ENCODE results near the gene CYP2D6. TPM values are rescaled to one million over a fixed set of nuclear protein-coding genes. Genes with fewer than 3 reads are reported as not detected.
"Not testable (repeated sequence)": the region's sequence is repeated elsewhere in the genome, so short reads cannot be mapped to it uniquely, and the experiment has no call there.

The CYP2D6 gene
- total RNA-seq, 1 donor from 2014 or later = 0.13 TPM

- no peak for DNase-seq (ENCODE audit: low read depth in 2 of 2)
These were observed 28.0 kb upstream of the CYP2D6 start for GRCh38 chr22:42158456-42159132.

DNA sequence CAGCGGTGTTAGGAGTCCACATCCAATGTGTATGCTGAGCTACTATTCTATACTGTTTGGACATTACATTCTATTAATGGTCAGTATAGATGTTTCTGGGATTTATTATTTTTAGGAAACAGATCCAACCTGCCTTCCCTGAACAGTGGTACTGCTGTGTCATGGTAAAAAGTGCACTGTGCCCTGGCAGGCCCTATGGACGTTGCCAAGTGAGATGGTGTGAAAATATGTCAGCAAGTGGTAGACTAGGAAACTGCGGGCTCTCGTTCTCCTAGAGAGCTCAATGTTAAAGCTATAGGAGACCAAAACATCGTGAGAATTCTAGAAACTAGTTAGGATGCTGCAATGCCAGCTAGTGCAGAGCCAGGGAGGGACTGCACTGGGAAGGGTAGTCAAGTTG is 26.0 kb upstream of the CYP2D6 start:
- no peak for DNase-seq (ENCODE audit: low read depth in 2 of 2)

- no peak for DNase-seq (ENCODE audit: low read depth in 2 of 2)
These were observed 25.5 kb upstream of the CYP2D6 start for GRCh38 chr22:42156121-42156520.

DNA sequence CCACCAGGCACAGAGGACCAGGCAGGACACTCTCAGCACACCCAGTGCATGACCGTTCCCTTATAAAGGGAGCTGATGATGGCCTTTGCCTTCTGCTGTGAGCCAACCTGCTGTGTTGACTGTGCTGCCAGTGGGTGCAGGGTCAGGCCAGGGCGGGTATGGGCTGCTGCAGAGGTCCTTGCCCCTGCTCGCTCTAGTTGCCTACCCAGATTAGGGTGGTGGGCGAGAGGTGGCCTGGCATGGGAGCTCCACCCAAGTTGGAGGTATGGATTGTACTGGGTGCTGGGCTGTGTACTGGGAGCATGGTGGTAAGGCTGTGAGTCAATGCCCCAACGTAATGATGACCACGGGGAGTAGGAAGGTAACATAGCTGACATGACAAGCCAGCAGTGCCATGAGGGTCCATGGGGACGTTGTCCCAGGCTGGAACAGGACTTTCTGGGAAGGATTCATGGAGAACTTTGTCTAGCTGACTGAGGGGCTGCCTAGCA is 24.5 kb upstream of the CYP2D6 start:
- DNase-seq (ENCODE audit: low read depth in 2 of 2) = no peak

DNA sequence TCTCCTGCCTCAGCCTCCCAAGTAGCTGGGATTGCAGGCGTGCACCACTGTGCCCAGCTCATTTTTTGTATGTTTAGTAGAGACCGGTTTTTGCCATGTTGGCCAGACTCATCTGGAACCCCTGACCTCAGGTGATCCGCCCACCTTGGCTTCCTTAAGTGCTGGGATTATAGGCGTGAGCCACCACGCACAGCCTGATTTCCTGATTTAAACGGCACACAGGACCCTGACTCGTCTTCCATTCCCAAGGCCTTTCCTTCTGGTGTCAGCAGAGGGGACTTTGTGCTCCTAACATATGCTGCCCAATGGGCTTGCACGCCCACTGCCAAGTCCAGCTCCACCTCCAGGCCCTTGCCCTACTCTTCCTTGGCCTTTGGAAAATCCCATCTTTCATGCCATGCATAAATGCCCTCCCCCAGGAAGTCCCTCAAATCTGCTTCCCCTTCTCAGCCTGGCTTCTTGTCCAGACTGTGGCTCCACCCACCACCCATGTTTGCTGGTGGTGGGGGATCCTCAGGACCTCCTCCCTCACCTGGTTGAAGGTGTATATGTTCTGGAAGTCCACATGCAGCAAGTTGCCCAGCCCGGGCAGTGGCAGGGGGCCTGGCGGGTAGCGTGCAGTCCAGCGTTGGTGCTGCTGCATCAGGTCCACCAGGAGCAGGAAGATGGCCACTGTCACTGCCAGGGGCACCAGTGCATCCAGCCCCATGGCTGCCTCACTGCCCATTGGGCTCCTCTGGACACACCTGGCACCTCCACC is 23.9 kb upstream of the CYP2D6 start:
- DNase-seq (ENCODE audit: low read depth in 2 of 2) = no peak

DNA sequence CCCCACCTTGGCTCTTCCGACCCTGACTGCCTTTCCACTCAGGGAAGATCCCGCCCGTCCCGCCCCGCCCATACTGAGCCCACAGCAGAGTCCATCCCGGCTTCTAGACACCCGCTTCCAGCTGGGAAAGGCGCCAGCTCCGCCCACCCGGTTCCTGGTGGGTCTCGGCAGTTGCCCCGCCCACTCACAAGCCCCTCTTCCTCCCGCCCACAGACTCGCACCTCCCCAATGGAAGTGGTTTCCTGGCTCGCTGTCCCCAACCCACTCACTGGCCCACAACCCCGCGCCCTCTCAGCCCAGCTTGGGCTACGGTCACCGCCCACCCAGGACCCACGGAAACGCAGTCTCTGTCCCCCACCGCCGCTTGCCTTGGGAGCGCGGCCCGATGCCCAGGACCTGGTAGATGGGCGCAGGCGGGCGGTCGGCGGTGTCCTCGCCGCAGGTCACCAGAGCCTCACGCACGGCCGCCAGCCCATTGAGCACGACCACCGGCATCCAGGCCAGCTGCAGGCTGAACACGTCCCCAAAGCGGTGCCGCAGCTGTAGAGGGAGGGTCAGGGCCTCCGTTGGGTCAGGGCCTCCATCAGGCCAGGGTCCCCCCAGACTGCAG is 22.2 kb upstream of the CYP2D6 start:
- DNase-seq (ENCODE audit: low read depth in 2 of 2) = no peak

DNA sequence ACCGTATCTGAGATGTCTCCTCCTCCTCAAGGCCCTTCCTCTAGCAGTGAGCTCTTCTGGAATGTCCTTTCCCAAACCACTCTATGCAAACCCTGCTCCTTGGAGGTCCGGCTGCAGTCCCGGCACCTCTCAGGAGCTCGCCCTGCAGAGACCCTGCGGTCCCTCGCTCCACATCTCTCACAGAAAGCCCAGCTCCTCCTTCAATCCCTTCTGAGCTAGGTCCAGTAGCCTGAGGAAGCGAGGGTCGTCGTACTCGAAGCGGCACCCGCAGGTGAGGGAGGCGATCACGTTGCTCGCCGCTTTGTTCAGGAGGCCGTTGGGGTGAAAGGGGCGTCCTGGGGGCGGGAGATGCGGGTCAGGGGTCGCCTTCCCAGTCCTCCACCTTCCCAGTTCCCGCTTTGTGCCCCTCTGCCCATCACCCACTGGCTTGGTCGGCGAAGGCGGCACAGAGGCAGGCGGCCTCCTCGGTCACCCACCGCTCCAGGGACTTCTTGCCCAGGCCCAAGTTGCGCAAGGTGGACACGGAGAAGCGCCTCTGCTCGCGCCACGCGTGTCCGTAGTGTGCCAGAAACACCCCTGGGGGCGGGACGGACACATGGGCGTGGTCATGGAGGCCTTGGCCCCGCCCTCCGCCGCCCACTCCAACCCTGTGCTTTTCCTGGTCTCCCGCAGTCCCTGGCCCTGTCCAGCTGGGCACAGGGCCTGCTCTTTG is 21.5 kb upstream of the CYP2D6 start:
- DNase-seq (ENCODE audit: low read depth in 2 of 2) = no peak

GRCh38 chr22:42150727-42151590 is 20.3 kb upstream of the CYP2D6 start:
- no peak for DNase-seq (ENCODE audit: low read depth in 2 of 2)

DNA sequence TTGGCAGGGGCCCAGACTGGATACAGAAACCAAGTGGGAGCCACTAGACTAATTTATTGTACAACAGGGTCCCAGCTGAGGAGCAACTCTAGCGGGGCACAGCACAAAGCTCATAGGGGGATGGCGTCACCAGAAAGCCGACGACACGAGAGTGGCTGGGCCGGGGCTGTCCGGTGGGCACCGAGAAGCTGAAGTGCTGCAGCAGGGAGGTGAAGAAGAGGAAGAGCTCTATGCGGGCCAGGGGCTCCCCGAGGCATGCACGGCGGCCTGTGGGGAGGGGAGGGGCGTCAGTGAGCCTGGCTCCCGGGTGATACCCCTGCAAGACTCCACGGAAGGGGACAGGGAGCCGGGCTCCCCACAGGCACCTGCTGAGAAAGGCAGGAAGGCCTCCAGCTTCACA is 19.2 kb upstream of the CYP2D6 start:
- DNase-seq (ENCODE audit: low read depth in 2 of 2) = not testable (repeated sequence)

DNA sequence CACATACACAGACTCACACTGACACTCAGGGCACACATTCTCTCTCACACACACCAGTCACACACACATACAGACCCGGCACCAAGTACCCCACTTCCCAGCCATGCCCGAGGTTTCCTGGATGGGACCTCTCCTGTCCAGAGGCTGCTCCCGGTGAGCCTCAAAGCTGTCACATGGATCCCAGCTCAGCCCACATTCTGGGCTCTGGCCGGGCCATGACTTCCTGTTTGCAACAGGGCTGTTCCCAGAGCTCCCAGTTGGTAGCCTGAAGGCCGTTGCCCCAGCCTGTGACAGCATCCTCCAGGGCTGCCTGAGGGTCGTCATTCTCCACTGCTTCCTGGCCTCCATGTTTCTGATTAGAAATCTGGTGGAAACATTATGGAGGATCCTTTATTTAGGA is 14.6 kb upstream of the CYP2D6 start:
- no peak for DNase-seq (ENCODE audit: low read depth in 2 of 2)

DNA sequence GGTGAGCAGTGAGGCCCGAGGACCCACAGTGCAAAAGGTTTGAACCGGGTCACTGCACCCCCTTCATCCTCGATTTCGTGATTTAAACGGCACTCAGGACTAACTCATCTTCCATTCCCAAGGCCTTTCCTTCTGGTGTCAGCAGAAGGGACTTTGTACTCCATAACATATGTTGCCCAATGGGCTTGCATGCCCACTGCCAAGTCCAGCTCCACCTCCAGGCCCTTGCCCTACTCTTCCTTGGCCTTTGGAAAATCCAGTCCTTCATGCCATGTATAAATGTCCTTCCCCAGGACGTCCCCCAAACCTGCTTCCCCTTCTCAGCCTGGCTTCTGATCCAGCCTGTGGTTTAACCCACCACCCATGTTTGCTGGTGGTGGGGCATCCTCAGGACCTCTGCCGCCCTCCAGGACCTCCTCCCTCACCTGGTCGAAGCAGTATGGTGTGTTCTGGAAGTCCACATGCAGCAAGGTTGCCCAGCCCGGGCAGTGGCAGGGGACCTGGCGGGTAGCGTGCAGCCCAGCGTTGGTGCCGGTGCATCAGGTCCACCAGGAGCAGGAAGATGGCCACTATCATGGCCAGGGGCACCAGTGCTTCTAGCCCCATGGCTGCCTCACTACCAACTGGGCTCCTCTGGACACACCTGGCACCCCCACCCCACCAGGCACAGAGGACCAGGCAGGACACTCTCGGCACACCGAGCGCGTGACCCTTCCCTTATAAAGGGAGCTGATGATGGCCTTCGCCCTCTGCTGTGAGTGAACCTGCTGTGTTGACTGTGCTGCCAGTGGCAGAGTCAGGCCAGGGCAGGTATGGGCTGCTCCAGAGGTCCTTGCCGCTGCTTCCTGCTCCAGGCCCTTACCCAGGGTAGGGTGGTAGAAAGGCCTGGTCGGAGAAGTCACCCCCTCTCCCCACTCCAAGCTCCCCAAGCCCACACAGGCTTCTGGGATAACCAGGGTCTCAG is 13.5 kb upstream of the CYP2D6 start:
- not testable (repeated sequence) for DNase-seq (ENCODE audit: low read depth in 2 of 2)

- no peak for DNase-seq (ENCODE audit: low read depth in 2 of 2)
These were observed 12.3 kb upstream of the CYP2D6 start for GRCh38 chr22:42142771-42143461.

DNA sequence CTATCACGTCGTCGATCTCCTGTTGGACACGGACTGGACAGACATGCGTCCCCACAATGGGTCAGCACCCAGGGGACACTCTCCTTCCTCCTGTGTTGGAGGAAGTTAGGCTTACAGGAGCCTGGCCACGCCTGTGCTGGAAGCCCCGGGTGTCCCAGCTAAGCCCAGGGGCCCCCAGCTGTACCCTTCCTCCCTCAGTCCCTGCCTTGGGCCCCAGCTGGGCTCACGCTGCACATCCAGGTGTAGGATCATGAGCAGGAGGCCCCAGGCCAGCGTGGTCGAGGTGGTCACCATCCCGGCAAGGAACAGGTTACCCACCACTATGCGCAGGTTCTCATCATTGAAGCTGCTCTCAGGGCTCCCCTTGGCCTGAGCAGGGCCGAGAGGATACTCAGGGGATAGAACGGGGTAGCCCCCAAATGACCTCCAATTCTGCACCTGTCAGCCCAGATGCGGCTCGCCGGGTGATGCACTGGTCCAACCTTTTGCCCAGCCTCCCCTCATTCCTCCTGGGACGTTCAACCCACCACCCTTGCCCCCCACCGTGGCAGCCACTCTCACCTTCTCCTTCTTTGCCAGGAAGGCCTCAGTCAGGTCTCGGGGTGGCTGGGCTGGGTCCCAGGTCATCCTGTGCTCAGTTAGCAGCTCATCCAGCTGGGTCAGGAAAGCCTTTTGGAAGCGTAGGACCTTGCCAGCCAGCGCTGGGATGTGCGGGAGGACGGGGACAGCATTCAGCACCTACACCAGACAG is 10.9 kb upstream of the CYP2D6 start:
- not testable (repeated sequence) for DNase-seq (ENCODE audit: low read depth in 2 of 2)

- not testable (repeated sequence) for DNase-seq (ENCODE audit: low read depth in 2 of 2)
These were observed 9.5 kb upstream of the CYP2D6 start for GRCh38 chr22:42140153-42140552.

GRCh38 chr22:42139508-42139907 is 8.9 kb upstream of the CYP2D6 start:
- DNase-seq (ENCODE audit: low read depth in 2 of 2) = not testable (repeated sequence)

DNA sequence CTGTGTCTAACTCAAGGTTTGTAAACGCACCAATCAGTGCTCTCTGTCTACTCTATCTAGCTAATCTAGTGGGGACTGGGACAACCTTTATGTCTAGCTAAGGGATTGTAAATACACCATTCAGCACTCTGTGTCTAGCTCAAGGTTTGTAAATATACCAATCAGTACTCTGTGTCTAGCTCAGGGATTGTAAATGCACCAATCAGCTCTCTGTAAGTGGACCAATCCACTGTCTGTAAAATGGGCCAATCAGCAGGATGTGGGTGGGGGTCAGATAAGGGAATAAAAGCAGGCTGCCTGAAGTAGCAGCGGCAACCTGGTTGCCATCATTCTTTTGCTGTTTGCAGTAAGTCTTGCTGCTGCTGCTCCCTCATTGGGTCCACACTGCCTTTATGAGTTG is 8.4 kb upstream of the CYP2D6 start:
- no peak for DNase-seq (ENCODE audit: low read depth in 2 of 2)

DNA sequence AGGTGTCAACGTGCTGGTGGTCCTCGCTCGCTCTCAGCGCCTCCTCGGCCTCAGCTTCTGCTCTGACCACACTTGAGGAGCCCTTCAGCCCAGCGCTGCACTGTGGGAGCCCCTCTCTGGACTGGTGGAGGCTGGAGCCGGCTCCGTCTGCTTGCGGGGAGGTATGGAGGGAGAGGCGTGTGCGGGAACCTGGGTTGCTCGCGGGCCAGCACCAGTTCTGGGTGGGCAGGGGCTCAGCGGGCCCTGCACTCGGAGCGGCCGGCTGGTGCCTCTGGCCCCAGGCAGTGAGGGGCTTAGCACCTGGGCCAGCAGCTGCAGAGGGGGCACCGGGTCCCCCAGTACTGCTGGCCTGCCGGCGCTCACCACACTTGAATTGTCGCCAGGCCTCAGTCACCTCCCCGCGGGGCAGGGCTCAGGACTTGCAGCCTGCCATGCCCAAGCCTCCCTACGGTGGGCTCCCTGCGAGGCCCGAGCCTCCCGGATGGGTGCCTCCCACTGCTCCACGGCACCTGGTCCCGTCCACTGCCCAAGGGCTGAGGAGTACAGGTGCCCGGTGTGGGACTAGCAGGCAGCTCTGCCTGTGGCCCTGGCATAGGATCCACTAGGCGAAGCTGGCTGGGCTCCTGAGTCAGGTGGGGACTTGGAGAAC is 7.6 kb upstream of the CYP2D6 start:
- no peak for DNase-seq (ENCODE audit: low read depth in 2 of 2)

DNA sequence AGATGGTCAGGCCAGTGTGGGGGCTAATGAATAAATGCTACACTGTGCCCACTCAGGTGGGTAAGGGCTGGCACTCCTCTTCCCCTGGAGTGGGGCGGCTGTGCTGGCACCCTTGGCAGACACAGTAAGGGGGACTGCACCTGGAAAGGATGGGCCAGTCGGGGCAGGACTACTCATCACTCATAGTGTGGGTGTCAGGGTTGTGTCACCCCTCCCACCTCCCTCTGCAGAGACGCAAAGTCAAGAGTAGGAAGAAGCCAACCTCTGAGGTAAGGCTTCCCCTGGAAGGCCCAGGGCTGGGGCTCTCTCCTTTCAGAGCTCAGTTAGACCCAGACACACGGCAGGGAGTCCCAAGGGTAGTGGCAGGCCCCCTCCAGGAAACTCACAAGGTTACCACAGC is 5.1 kb upstream of the CYP2D6 start:
- not testable (repeated sequence) for DNase-seq (ENCODE audit: low read depth in 2 of 2)
